HepG2 (cell line): ENCODE measurements around the gene TBC1D22A.

Experiments used
- CTCF ChIP-seq: sonication (generic); formaldehyde crosslinking; IDR thresholded peaks from 2 replicates; pipeline ENCODE4 v1.5.0; 2020; ENCODE audit warnings: mild to moderate bottlenecking, missing genetic modification reagents, moderate library complexity
- MAX ChIP-seq: IDR thresholded peaks from 2 replicates; pipeline ENCODE4 v1.6.1; 2012; ENCODE audit warnings: inconsistent platforms
- POLR2A ChIP-seq, 2 experiments: IDR thresholded peaks; 2 replicates each; pipeline ENCODE4 v1.6.1; 2011; ENCODE audit warnings: low read depth in 2 of 2, low read length in 2 of 2, mild to moderate bottlenecking in 1 of 2, moderate library complexity in 1 of 2; ENCODE audit not compliant: insufficient read depth in 1 of 2
- SMAD1 ChIP-seq: sonication (generic); formaldehyde crosslinking; IDR thresholded peaks from 2 replicates; pipeline ENCODE4 v1.4.0; 2020; ENCODE audit warnings: missing genetic modification reagents, low read depth, mild to moderate bottlenecking, borderline replicate concordance
- SP1 ChIP-seq, 2 experiments: fragments of 450-650 bp in 1 of 2; sonication (generic) in 1 of 2; formaldehyde crosslinking in 1 of 2; IDR thresholded peaks; 2 replicates each; pipeline versions ENCODE4 v1.4.0 to v1.6.1; 2016 to 2020; ENCODE audit warnings: missing genetic modification reagents in 1 of 2
- SP140L ChIP-seq: sonication (generic); formaldehyde crosslinking; IDR thresholded peaks from 2 replicates; pipeline ENCODE4 v1.4.0; 2020; ENCODE audit warnings: missing genetic modification reagents, borderline replicate concordance

DNA sequence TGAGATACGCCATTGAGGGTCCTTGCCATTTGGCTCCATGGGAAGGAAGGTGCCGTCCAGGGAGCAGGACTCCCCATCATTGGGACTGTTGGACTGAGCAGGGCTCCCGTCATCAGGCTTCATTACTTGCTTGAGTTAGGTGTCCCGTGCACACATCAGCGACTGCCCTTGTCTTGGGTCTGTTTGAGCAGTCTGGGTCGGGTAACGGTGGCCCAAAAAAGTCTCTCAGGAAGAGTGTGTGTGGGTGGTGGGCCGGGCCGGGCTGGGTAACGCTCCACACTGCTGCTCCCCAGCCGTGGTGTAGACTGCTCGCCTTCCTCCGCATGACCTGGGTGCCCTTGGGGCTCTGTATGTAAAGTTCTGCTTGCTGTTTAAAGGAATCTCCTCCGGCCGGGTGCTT, 293.5 kb downstream of the TBC1D22A start:
- TF ChIP-seq SMAD1 (CRISPR knock-in tag), result no peak
- TF ChIP-seq POLR2A (IDR thresholded peaks at IDR 0.05; ENCODE audit: insufficient read depth in 1 of 2, low read depth in 2 of 2, low read length in 2 of 2), result no peak
- TF ChIP-seq CTCF, result no peak
- no peak for TF ChIP-seq SP140L
- no peak for TF ChIP-seq MAX
- TF ChIP-seq SP1 (IDR thresholded peaks at IDR 0.05), result no peak
- TF ChIP-seq SP1 (CRISPR knock-in tag; IDR thresholded peaks at IDR 0.05), result no peak
